HG03039 (cell line): ENCODE results near the gene ADCY6.

Experiments used
- ATAC-seq: cut with Tn5 transposase; IDR thresholded peaks from one replicate; pipeline ENCODE4 v1.9.1; 2021; ENCODE audit warnings: mild to moderate bottlenecking, moderate library complexity; ENCODE audit not compliant: unreplicated experiment

Gene ADCY6

DNA sequence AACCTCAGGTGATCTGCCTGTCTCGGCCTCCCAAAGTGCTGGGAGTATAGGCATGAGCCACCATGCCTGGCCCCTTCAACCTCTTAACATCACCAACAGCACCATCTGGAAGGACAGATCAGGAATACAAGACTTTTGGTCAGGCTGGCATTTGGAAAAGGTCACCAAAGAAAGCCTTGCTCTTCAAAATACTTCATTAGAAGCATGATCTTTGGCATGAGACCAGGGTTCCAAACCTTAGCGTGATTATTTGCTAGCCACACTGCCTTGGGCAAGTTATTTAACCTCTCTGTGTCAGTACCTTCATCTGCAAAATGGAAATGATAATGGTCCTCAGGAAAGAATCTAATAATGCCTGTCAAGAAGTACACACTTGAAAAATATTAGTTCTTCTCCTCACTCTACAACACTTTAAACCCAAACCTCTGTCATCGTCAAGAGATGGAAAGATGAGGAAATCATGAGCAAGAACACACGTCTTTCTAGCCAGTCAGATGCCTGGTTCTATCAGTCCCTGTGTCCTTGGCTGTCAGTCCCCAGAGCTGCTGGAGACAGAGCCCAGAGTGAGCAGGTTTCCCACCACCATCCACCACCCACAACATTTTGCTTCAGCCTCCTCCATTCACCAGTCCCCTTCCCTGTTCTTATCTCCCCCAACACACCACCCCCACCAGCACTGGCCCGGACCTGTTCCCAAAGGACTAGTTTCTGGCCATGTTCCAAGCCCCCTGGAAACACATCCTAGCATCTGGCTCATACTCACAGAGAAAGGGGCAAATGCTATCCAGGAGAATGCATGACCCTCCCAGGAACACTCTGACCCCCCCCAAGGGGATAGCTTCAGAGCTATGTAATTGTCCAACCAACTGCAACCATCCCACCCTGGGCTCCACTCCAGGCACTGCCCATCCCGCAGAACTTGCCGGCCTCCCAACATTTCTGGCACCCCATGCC is 2.0 kb downstream of the ADCY6 start:
- ATAC-seq: no peak

DNA sequence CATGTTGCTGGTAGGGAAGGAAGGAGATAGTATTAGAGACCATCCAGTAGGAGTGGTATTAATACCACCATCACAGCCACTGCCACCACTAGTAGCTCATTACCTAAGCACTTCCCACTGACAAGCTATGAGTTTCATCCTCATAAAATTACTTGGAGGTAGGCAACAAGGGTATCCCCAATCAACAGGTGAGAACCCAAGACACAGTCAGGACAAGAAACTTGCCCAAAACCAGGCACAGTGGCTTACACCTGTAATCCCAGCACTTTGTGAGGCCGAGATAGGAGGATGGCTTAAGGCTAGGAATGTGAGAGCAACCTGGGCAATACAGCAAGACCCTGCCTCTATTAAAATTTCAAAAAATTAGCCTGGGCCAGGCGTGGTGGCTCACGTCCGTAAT is 5.5 kb downstream of the ADCY6 start:
- ATAC-seq: no peak

DNA sequence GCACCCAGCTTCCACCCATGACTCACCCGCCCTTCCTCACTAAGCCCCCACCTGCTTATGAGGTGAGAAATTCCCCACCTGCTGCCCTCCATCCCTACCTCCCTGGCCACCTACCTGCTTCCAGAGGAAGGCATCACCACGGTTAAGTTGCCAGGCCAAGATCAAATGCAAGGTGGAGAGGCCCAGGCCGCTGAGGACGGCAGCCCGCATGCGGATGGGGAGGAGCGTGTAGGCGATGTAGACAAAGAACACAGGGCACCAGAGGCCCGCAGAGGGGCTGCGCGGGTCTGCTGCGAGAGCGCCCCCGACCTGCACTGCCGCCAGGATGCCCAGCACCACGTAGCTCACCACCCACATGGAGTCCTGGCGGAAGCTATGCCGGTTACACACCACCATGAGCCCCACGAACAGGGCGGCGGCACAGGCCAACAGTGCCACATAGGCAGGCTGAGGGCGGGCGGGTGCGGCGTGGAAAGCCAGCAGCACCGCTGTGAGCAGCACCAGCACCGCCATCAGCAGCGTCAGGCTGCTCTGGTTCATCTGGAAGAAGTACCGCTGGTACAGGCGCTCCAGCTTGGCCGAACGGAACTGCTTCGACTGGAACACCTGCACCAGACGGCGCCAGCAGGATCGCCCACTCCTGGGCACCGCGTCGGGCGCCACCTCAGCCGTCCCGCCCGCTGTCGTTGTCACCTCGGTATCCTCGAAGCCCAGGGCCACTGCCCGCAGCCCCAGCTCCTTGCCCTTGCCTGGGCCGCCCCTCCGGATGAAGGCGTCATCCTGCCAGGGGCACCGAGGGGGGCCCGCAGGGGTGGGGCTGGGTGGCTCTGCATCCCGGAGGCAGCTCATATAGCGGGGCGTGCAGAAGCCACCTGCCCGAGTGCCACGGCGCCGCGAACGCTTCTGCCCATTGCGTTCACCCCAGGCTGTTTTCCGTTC is 6.2 kb downstream of the ADCY6 start:
- no peak for ATAC-seq

DNA sequence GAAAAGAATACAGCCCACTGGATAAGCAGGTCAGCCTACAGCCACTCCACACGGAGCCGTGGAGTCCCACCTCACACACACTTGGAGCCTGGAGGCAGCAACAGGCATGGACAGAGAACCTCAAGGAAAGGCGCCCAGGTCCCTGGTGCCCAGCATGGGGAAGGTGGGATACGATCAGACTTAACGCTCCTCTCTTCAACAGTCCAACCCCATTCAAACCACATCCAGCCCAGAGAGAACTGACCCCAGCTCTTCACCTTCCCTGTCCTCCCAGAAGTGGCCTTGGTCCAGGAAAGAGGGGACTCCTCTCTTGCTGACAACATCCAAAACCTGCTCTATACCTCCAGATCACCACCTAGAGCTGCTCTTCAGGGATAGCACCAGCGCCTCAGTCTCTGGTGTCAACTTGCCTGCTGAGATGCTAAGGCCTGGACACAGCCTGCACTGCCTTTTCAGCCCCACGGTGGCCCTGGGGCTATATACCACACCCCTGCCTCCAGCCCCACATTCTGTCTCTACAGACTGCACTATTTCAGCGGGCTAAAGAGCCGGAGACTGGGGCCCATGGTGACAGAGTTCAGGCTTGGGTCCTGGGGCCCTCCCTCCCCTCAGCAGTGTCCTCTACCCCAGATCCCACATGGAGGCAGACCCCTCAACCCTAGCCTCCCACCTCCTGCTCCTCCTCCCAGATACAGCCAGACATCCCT is 7.0 kb downstream of the ADCY6 start:
- ATAC-seq: no peak

DNA sequence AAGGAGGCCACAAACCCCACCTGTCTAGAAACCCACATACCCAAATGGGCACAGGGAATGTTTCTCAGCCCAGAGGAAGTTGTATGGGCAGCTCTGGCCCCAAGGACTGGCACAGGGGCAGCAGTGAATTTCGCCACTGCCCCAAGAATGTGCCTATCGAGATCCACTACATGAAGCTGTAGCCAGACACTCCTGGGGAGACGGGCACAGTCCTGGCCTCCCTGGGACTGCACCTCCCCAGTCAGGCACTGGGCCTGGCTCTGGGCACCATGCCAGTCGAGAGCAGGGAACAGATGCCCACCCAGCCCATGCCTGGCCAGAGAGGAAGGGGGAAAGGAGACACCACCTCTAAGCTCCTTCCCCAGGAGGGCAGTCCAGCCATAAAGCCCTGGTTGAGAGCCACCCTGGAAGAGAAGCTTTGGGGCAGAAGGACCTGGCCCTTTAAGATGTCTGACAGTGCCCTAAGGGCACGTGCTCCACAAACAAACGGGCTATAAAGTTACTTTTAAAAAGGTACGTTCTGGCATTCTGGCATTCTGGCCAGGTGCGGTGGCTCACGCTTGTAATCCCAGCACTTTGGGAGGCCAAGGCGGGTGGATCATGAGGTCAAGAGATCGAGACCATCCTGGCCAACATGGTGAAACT is 8.4 kb downstream of the ADCY6 start:
- ATAC-seq: no peak

DNA sequence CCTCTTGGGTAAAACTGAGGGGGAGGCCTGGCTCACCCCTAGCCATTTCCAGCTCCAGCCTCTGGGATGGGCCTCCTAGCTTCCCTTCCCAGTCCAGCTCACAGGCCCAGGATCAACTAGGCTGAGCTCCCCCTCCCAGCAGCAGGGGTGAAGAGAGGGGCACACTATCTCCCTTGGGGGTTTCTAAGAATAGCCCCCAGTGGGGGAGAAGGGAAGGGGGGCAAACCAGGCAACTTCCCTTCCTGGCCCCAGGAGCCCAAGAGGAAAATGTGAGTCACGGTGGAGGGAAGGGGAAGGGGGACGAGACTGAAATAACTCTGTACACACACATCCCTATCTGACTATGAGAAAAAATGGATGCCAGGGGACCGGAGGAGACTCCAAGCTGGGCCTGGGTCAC is 9.0 kb downstream of the ADCY6 start:
- ATAC-seq: no peak

DNA sequence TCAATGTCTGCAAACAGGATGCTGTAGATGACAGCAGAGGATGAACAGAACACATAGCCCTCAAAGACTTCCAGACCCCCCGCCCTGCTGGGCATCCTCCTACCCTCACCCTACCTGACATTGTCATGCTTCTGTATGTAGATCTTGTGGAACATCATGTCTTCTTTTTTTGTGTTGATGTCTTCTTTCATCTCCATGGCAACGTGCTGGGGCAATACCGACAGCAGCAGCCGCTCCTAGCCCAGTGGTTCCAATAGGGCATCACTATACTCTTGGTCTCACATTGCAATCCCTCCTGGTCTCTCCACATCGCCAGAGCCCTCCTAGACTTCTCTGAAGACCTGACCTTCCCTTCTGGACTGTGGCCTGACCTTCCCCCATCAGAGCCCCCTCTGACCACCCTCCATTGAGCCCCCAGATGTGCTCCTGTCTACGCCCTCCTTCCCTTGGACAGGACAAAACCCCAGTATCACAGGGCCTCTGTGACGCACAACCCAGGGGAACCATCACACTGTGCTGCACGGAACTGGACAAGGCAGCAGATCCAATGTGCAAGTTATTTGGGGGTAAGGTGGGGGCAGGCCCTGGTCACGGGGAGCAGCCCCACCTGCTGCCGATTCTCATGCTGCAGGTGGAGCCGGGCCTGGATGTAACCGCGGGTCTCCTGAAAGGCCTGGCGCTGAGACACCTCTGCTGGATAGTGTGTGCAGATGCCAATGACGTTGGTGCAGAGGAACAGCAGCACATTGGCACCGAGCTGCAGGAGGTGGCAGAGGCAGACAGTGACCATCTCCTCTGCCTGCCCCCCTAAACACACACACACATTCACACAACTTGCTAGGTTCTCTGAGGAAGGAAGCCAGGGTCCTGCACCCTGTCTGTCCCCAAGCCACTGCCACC is 11.1 kb downstream of the ADCY6 start:
- no peak for ATAC-seq

DNA sequence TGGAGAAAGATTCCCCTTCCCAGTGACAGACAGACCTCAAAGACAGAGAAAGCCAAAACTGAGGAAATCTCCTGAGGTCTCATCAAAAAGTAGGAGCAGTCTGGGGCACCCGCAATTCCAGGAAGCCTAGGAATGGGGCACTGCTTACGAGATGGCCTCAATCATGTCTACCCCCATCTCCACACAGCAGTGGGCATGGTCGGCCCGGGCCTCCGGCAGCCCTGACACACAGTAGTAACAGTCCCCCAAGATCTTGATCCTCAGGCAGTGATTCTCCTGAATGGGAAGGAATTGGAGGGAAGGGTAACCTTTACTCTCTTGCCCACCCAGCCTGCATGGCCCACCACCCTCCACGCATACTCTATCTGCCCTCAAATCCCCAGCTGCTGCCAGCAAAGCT is 11.9 kb downstream of the ADCY6 start:
- ATAC-seq: no peak

DNA sequence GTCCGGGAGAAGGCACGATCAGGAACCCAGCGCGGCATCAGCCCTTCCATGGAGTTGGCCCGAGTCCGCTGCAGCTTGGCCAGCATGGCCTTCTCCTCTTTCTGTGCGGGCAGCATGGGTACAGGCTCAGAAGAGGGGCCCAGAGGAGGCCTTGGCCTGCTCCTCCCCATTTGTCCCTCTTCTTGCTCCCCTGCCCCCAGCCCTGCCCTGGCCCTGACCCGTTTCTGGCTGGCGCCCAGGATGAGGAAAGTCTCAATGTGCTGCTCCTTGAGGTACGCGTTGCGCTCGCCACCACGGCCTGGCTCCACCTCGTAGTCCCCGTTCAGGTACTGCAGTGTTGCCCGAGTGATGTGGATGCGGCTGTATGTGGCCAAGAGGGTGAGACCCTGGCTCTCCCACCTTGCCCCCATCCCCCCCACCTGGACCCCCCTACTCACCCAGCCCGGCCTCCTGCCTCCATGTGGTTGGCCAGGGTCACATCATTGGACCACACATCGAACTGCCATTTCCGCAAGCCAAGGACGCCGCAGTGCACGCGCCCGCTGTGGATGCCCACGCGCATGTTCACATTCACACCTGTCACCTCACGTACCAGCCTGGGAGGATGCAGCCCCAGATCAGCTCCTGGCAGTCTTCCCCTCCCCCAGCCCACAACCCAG is 12.8 kb downstream of the ADCY6 start:
- no peak for ATAC-seq

DNA sequence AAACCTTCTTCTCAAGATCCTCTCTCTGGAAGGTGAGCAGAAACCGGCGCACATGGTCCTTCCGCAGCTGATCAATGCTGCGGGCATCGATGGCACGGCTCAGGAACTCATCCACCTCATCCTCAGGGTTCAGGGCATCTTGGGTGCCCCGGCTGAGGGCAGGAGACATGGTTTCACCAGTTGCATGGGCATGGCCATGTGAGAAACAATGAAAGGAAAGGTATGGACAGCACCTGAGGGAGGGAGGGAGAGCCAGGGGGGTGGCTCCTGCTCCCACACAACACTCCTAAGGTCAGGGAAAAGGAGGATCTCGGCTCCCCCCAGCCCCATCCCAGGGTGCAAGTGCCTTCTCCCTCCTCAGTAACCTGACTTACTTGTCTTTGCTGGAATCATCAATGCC is 13.6 kb downstream of the ADCY6 start:
- no peak for ATAC-seq

DNA sequence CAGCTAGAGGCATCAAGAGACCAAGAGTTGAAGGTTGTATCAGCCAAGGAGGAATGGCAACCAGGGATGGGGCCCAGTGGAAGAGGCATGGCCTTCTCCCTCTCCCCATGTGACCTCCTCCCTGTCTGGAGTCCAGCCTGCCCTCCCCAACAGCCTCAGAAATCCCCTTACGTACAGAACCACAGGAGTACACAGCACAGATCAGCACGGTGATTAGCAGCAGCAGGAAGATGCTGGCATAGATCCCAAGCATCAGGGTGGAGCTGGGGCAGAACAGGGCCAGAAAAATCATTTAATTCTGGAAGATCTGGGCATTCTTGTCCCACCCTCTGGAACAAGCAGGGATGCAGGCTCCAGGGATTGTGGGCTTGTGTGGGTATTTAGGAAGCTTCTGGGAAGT is 14.4 kb downstream of the ADCY6 start:
- ATAC-seq: no peak

DNA sequence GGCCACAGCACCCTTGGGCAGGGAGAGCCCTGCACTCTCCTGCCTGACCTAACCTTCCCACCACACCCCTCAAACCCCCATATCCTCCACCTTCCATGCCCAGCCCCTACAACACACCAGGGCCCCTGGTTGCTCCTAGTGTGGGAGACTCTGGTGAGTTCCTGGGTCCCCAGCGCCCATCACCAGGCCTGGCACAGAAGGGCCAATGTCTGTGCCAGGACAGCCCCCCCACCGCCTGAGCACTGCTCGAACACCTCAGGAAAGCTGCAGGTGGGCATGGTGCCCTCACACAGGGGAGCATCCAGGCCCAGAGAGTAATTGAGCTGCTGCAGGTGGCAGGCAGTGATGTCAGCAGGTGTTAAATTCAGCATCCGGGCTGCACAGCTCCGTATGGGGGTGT is 15.2 kb downstream of the ADCY6 start:
- ATAC-seq: no peak

DNA sequence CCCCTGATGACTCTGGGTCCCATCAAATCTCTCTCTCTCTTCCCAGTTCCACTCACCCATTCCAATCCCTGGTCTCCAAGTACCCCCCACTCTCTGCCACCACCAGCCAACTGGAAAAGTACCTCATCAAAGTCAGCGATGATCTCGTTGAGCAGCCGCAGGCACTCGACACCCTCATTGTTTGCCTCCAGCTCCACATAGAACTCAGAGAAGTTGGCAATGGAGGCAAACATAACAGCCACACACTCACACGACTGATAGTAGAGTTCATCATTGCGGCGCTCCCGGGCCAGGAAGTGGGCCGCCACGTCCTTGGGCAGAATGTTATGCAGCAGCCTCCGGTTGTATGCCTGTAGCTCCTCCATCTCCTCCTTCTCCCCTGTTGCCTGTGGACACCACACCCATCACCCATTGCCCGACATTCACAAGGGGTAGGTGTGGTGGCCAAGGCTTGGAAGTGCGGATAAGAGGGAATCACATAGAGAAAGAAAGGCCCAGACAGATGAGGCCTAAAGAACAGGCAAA is 17.2 kb downstream of the ADCY6 start:
- no peak for ATAC-seq

DNA sequence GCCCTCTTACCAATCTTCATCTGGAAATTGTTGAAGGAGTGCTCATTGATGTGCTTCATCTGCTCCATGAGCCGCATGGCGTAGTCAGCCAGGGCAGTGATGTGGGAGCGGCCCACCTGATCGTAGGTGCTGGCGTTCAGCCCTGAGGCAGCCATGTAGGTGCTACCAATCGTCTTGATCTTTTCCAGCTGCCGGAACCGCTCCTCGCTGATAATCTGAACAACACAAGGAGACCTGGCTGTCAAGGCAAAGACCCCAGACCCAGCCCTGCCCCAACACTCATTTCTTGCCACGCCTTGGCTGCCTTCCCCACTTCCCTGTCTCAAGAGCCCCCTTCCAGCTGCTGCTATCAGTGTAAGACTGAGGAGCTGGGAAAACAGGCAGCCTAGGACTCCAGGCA is 18.1 kb downstream of the ADCY6 start:
- no peak for ATAC-seq

DNA sequence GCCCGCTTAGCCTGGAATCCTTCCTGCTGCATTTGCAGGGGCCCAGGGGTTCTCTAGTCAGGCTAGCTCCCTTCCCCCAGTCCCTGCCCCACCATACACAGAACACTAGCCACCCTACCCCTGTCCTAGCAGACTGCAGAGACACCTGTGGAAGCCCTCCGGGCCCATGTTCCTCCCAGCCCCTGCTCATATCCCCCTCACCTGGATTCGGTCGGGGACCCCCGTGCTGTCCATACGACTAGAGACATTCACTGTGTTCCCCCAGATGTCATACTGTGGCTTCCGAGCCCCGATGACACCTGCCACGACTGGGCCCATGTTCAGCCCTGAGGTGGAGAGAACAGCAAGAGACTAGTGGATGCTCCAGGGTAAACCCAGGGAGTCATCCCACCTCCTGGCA is 20.2 kb downstream of the ADCY6 start:
- no peak for ATAC-seq

DNA sequence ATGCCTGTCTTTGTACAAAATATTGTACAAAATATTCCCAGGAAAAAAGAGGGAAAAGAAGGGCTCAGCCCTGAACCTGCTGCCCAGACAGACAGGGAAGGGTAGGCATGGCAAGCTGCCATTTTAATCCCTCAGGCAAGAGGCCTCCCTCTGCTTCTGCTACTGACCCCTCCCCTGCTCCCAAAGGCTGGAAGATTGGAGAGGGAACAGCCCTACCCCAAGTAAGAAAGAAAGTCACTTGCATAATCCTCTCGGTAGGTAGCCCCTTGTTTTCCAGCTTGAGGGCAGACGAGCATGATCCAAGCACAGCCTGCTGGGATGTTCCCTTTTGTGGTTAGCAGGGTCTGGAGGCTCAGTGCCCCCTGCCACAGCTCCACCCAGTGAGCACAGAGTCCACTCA is 20.7 kb downstream of the ADCY6 start:
- no peak for ATAC-seq

DNA sequence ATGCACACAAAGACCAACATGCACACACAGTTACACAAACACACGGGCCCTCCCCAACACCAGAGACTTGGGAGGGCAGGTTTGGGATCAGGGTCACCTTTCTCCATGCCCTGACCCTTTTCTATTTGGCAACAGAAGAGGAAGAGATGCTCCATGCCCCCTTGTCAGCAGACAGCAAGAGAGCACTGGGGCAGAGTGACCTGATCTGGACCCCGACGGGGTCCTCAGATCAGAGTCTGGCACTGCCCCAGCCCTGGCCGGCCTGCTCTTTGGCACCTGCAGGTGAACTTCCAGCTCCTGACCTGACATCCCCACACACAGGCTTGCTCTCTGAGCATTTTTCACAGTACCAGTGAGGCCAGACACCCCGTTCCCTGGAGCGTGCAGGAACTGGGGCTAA is 21.4 kb downstream of the ADCY6 start:
- no peak for ATAC-seq

DNA sequence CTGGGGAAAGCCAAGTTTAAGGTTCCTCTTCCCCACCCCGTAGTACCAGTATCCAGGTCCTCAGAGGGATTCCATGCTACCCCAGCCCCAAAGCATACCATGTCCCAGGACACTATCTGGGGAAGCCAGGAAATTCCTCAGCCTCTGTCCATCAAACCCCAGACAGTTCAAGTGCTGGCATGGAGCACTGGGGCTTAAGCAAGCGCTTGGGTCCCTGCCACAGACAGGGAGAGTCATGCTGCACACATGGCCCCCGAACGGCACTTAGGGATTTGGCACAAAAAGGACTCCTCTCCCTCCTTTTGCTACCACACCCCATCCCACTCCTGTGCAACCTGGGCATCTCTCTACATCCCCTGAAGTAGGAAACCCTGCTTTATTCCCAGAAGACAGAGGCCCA is 21.8 kb downstream of the ADCY6 start:
- ATAC-seq: no peak

DNA sequence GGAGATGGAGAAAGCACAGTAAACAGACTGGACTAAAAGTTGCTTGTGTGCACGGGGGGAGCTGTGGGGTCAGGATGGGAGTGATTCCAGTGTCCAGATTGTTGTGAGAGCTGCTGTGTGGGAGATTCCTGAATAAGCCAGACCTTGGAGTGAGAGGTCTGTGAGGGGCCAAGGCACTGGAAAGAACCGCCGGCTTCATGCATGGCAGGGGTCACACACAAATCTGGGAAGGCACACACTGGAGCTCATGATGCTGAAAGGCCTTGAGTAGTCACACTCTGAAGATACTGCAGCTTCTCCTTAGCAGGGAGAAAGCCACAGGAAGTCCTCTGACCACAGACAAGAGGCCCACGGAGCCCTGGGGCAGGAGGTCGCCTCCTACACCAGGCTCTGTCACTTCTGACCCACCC is 23.1 kb downstream of the ADCY6 start:
- ATAC-seq: no peak
